SK-N-SH (cell line): Measurements from ENCODE around the gene PLEKHM3. TPM values are rescaled to one million over a fixed set of nuclear protein-coding genes. Genes with fewer than 3 reads are reported as not detected.

Experiments
- CTCF ChIA-PET: fragments of 300-600, 350-600 bp; formaldehyde crosslinking; extraction: SDS; loops from one replicate; lab custom pipeline; 2021; lab: Yijun Ruan, JAX
- POLR2A ChIA-PET: fragments of 350-600 bp; sonication (Branson Sonifier 250); formaldehyde crosslinking; extraction: SDS; loops from one replicate; lab custom pipeline; 2020; ENCODE audit warnings: antibody characterized with exemption, inconsistent platforms; lab: Yijun Ruan, JAX
- DNase-seq: peaks from one replicate; pipeline ENCODE4 v3.0.0; 2012
- H2AFZ ChIP-seq: fragments of 200-600 bp; sonication (generic); 2 replicates; pipeline ENCODE4 v1.8.1; 2016; ENCODE audit warnings: antibody characterized with exemption, mild to moderate bottlenecking, low read depth
- H3F3A ChIP-seq: fragments of 200-600 bp; sonication (generic); replicated peaks from 2 replicates; pipeline ENCODE3; 2016; ENCODE audit warnings: antibody characterized with exemption, mild to moderate bottlenecking; ENCODE audit not compliant: insufficient read depth
- H3K27ac ChIP-seq, 2 experiments: fragments of 200-500 bp in 1 of 2; fragments of 200-600 bp in 1 of 2; sonication (Bioruptor generic) in 1 of 2; sonication (generic), shearing (Covaris generic) in 1 of 2; 2 replicates each; pipeline versions ENCODE4 v1.5.1 to v1.6.1; 2014 to 2016; ENCODE audit warnings: low read depth in 2 of 2, inconsistent platforms in 1 of 2, low read length in 1 of 2, mild to moderate bottlenecking in 1 of 2, mixed read lengths in 1 of 2
- H3K27me3 ChIP-seq: fragments of 200-600 bp; sonication (generic), shearing (Covaris generic); 2 replicates; pipeline ENCODE4 v1.6.1; 2016; ENCODE audit warnings: mixed run types; ENCODE audit not compliant: insufficient read depth
- H3K36me3 ChIP-seq, 2 experiments: fragments of 200-500 bp in 1 of 2; fragments of 200-600 bp in 1 of 2; sonication (Bioruptor generic) in 1 of 2; sonication (generic) in 1 of 2; replicated peaks in 1 of 2; 2 replicates each; pipeline versions ENCODE3 to v1.5.1; 2014 to 2016; ENCODE audit warnings: low read length in 1 of 2, mild to moderate bottlenecking in 1 of 2; ENCODE audit not compliant: insufficient read depth in 2 of 2, control insufficient read depth in 1 of 2
- H3K4me1 ChIP-seq, 2 experiments: fragments of 200-500 bp in 1 of 2; fragments of 200-600 bp in 1 of 2; sonication (Bioruptor generic) in 1 of 2; sonication (generic), shearing (Covaris generic) in 1 of 2; 2 replicates each; pipeline versions ENCODE4 v1.5.1 to v1.6.1; 2014 to 2016; ENCODE audit warnings: low read depth in 1 of 2, low read length in 1 of 2, mixed run types in 1 of 2; ENCODE audit not compliant: insufficient read depth in 2 of 2, control insufficient read depth in 1 of 2
- H3K4me2 ChIP-seq: fragments of 200-600 bp; sonication (generic), shearing (Covaris generic); 2 replicates; pipeline ENCODE4 v1.6.1; 2017; ENCODE audit warnings: mixed run types
- H3K4me3 ChIP-seq, 2 experiments: fragments of 200-500 bp in 1 of 2; fragments of 200-600 bp in 1 of 2; sonication (Bioruptor generic) in 1 of 2; sonication (generic), shearing (Covaris generic) in 1 of 2; 2 replicates each; pipeline versions ENCODE4 v1.5.1 to v1.8.1; 2014 to 2016; ENCODE audit warnings: low read depth in 2 of 2, inconsistent platforms in 1 of 2, low read length in 1 of 2, mild to moderate bottlenecking in 1 of 2, mixed read lengths in 1 of 2, moderate library complexity in 1 of 2
- H3K79me2 ChIP-seq: fragments of 200-600 bp; sonication (generic); 2 replicates; pipeline ENCODE4 v1.8.1; 2017; ENCODE audit warnings: mild to moderate bottlenecking; ENCODE audit not compliant: insufficient read depth
- H3K9ac ChIP-seq: fragments of 200-600 bp; sonication (generic); 2 replicates; pipeline ENCODE4 v1.6.1; 2017; ENCODE audit warnings: mixed run types
- H3K9me2 ChIP-seq: fragments of 200-600 bp; sonication (generic); 2 replicates; pipeline ENCODE4 v1.6.1; 2017; ENCODE audit warnings: mixed run types
- H3K9me3 ChIP-seq: fragments of 200-600 bp; sonication (generic); 2 replicates; pipeline ENCODE4 v1.6.1; 2017; ENCODE audit warnings: mixed run types, mild to moderate bottlenecking, moderate library complexity
- H4K20me1 ChIP-seq: fragments of 200-600 bp; sonication (generic); 2 replicates; pipeline ENCODE4 v1.6.1; 2017; ENCODE audit warnings: mild to moderate bottlenecking, mixed run types; ENCODE audit not compliant: insufficient read depth
- CHD2 ChIP-seq: fragments of 150-350 bp; IDR thresholded peaks from 2 replicates; pipeline ENCODE4 v1.6.1; 2018; ENCODE audit warnings: low read length; ENCODE audit not compliant: partially characterized antibody
- ELF1 ChIP-seq: IDR thresholded peaks from 2 replicates; pipeline ENCODE4 v1.4.0; 2012
- EZH2phosphoT487 ChIP-seq: fragments of 200-600 bp; sonication (generic); IDR thresholded peaks from 2 replicates; pipeline ENCODE4 v1.6.1; 2017; ENCODE audit warnings: low read depth, mixed run types, mild to moderate bottlenecking, antibody characterized with exemption, moderate library complexity, borderline replicate concordance
- FOSL2 ChIP-seq: IDR thresholded peaks from 2 replicates; pipeline ENCODE4 v1.4.0; 2012; ENCODE audit warnings: low read depth, mild to moderate bottlenecking, moderate library complexity, borderline replicate concordance
- GATA2 ChIP-seq: sonication (generic); formaldehyde crosslinking; IDR thresholded peaks from 2 replicates; pipeline ENCODE4 v1.5.0; 2020; ENCODE audit warnings: mild to moderate bottlenecking, missing genetic modification reagents
- JUND ChIP-seq: IDR thresholded peaks from 2 replicates; pipeline ENCODE4 v1.4.0; 2012
- MEF2A ChIP-seq: IDR thresholded peaks from 2 replicates; pipeline ENCODE4 v1.4.0; 2012; ENCODE audit warnings: low read depth, borderline replicate concordance
- MXI1 ChIP-seq: IDR thresholded peaks from 2 replicates; pipeline ENCODE4 v1.6.1; 2012; ENCODE audit warnings: mild to moderate bottlenecking, low read depth, low read length, improper control_type of control experiment
- NFIC ChIP-seq: IDR thresholded peaks from 2 replicates; pipeline ENCODE4 v1.4.0; 2012; ENCODE audit warnings: borderline replicate concordance
- POLR2AphosphoS5 ChIP-seq: IDR thresholded peaks from 2 replicates; pipeline ENCODE4 v1.6.1; 2012; ENCODE audit warnings: low read depth, low read length
- RCOR1 ChIP-seq: fragments of 150-350 bp; IDR thresholded peaks from 2 replicates; pipeline ENCODE4 v1.6.1; 2017; ENCODE audit warnings: antibody characterized with exemption, low read length
- RXRA ChIP-seq: IDR thresholded peaks from 2 replicates; pipeline ENCODE4 v1.4.0; 2012; ENCODE audit warnings: low read depth, mild to moderate bottlenecking, borderline replicate concordance
- SIN3A ChIP-seq: IDR thresholded peaks from 2 replicates; pipeline ENCODE4 v1.6.1; 2012; ENCODE audit warnings: low read depth, mild to moderate bottlenecking, low read length, moderate library complexity, borderline replicate concordance
- TAF1 ChIP-seq: IDR thresholded peaks from 2 replicates; pipeline ENCODE4 v1.6.1; 2012; ENCODE audit warnings: low read depth, mild to moderate bottlenecking, low read length, moderate library complexity, borderline replicate concordance
- TCF12 ChIP-seq: IDR thresholded peaks from 2 replicates; pipeline ENCODE4 v1.4.0; 2012
- WGBS: methylation state at CpG from one replicate; pipeline ENCODE4 v1.1.6; 2017; ENCODE audit warnings: low lambda C conversion rate; 5-methylcytosine and 5-hydroxymethylcytosine counted together
- polyA plus RNA-seq, 3 experiments: library from polyadenylated mRNA; depleted of rRNA; stranded (reverse); fragments of >200 nt; gene quantifications; 2 replicates each; pipeline ENCODE4 v1.2.3, GENCODE V29; 2012
- TF ChIP-seq, protein P1 (sequence below): IDR thresholded peaks from 2 replicates; pipeline ENCODE4 v1.4.0; 2012; ENCODE audit warnings: low read depth
- TF ChIP-seq, protein P2 (sequence below): IDR thresholded peaks from 2 replicates; pipeline ENCODE4; 2012
- TF ChIP-seq, protein P3 (sequence below): IDR thresholded peaks from 2 replicates; pipeline ENCODE4 v1.4.0; 2012; ENCODE audit warnings: low read depth, borderline replicate concordance
- TF ChIP-seq, protein P4 (sequence below): IDR thresholded peaks from 2 replicates; pipeline ENCODE4 v1.6.1; 2012; ENCODE audit warnings: mild to moderate bottlenecking, low read depth, low read length, moderate library complexity
- TF ChIP-seq, protein P5 (sequence below): IDR thresholded peaks from 2 replicates; pipeline ENCODE4 v1.4.0; 2012; ENCODE audit warnings: low read depth, borderline replicate concordance

Gene PLEKHM3
- polyA plus RNA-seq, 1 of the 3 experiments (the other 2 are of a cell fraction): 1.9 TPM

DNA sequence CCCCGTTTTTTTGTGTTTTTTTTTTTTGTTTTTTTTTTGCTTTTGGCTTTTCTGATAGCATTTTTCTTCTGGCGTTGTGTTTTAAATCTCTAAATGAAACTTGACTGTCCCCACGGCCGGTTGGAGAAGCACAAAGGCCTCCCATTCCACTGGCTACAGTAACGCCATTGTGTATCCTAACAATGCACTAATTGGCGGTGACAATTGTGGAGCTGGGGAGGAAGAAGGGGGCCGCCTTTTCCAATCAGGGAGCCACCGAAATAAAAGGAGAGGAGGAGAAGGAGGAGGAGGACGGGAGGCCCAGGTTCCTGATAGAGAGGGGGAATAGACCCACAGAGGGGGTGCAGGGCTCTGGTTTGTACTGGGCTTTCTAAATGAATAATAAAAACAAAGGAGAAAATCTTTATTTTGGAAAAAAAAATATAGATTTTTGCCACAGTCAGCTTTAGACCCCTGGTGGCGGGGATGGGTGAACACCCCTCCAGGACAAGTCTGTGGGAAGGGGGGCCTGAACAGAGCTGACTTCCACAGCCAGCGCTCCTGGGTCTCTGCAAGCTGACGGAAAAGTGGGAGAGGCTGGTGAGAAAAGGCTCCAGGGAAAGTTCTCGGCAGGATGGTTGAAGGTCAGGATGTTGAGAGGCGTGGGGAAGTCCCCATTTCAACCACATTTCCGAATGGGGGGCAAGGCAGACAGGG is 212.0 kb downstream of the PLEKHM3 start:
- no peak overlapping the region for H3K9ac ChIP-seq
- no peak overlapping the region for H2AFZ ChIP-seq
- ChIA-PET CTCF (interaction anchor here (0.7 to 1.6 kb wide), 2 partner anchors 9 to 227 kb away, joined by 3 to 4 read pairs; no protein-coding TSS in a partner anchor), POLR2A (no interaction called here)
- 87% methylated on average over 15 of the region's 15 CpGs for WGBS
- H3K4me3 ChIP-seq: no peak overlapping the region
- no peaks in the 10 kb centered on the region for H3K9me2 ChIP-seq
- no peaks in the 10 kb centered on the region for H3K79me2 ChIP-seq
- DNase-seq: no peak
- no peaks in the 10 kb centered on the region for H3K27me3 ChIP-seq
- H3K36me3 ChIP-seq: no peaks in the 10 kb centered on the region
- H3K27ac ChIP-seq: no peak overlapping the region
- H3K4me2 ChIP-seq: no peak overlapping the region
- H3K9me3 ChIP-seq: no peaks in the 10 kb centered on the region
- peaks cover 0 to 3% of the 10 kb centered on the region in 2 experiments; a peak in 1 of 4 replicates for H3K4me1 ChIP-seq
- no peaks in the 10 kb centered on the region for H3F3A ChIP-seq
- H4K20me1 ChIP-seq: no peaks in the 10 kb centered on the region
- TF ChIP-seq ELF1: no peak
- TF ChIP-seq EZH2phosphoT487: no peak
- TF ChIP-seq CHD2: no peak
- TF ChIP-seq POLR2AphosphoS5: no peak
- no peak for TF ChIP-seq MEF2A
- TF ChIP-seq, protein P1, sequence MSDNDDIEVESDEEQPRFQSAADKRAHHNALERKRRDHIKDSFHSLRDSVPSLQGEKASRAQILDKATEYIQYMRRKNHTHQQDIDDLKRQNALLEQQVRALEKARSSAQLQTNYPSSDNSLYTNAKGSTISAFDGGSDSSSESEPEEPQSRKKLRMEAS: no peak
- no peak for TF ChIP-seq NFIC
- no peak for TF ChIP-seq SIN3A
- TF ChIP-seq RCOR1: no peak
- no peak for TF ChIP-seq TAF1
- TF ChIP-seq FOSL2: no peak
- TF ChIP-seq, protein P2, sequence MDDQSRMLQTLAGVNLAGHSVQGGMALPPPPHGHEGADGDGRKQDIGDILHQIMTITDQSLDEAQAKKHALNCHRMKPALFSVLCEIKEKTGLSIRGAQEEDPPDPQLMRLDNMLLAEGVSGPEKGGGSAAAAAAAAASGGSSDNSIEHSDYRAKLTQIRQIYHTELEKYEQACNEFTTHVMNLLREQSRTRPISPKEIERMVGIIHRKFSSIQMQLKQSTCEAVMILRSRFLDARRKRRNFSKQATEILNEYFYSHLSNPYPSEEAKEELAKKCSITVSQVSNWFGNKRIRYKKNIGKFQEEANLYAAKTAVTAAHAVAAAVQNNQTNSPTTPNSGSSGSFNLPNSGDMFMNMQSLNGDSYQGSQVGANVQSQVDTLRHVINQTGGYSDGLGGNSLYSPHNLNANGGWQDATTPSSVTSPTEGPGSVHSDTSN: no peak
- TF ChIP-seq GATA2 (CRISPR knock-in tag): no peak
- TF ChIP-seq RXRA: no peak
- TF ChIP-seq TCF12: no peak
- no peak for TF ChIP-seq MXI1

DNA sequence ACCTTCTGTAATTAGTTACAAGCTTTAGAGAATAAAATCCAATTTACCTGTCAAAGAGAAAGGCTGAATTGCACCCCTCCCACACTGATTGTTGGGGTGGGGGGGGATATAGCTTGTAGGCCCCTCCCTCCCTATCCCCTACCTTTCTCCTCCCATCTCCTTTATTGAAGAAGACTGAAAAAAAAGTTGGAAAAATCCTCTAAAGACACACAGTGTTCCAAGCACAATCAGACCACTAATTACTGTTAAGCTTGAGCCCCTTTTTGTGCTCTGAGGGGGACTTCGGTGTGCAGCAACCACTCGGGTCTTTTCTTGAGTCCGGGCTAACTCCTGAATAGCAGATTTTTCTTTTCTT is 212.6 kb downstream of the PLEKHM3 start:
- H3K9me3 ChIP-seq: no peaks in the 10 kb centered on the region
- peaks cover 0 to 3% of the 10 kb centered on the region in 2 experiments; a peak in 1 of 4 replicates for H3K4me1 ChIP-seq
- no peaks in the 10 kb centered on the region for H3F3A ChIP-seq
- no peaks in the 10 kb centered on the region for H3K27me3 ChIP-seq
- H3K4me3 ChIP-seq: no peak overlapping the region
- no peak overlapping the region for H3K4me2 ChIP-seq
- H3K27ac ChIP-seq: no peak overlapping the region
- no peaks in the 10 kb centered on the region for H3K36me3 ChIP-seq
- no peak for DNase-seq
- H3K9ac ChIP-seq: no peak overlapping the region
- no peaks in the 10 kb centered on the region for H3K79me2 ChIP-seq
- no peaks in the 10 kb centered on the region for H3K9me2 ChIP-seq
- H2AFZ ChIP-seq: no peak overlapping the region
- H4K20me1 ChIP-seq: no peaks in the 10 kb centered on the region
- 96% methylated on average over 3 of the region's 3 CpGs for WGBS
- ChIA-PET CTCF (interaction anchor here (1.6 kb wide), 1 partner anchor 228 kb away, joined by 4 read pairs; no protein-coding TSS in a partner anchor), POLR2A (no interaction called here)
- TF ChIP-seq SIN3A (no peak), JUND (no peak), EZH2phosphoT487 (no peak)
- TF ChIP-seq, protein P3, sequence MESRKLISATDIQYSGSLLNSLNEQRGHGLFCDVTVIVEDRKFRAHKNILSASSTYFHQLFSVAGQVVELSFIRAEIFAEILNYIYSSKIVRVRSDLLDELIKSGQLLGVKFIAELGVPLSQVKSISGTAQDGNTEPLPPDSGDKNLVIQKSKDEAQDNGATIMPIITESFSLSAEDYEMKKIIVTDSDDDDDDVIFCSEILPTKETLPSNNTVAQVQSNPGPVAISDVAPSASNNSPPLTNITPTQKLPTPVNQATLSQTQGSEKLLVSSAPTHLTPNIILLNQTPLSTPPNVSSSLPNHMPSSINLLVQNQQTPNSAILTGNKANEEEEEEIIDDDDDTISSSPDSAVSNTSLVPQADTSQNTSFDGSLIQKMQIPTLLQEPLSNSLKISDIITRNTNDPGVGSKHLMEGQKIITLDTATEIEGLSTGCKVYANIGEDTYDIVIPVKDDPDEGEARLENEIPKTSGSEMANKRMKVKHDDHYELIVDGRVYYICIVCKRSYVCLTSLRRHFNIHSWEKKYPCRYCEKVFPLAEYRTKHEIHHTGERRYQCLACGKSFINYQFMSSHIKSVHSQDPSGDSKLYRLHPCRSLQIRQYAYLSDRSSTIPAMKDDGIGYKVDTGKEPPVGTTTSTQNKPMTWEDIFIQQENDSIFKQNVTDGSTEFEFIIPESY: no peak
- TF ChIP-seq, protein P4, sequence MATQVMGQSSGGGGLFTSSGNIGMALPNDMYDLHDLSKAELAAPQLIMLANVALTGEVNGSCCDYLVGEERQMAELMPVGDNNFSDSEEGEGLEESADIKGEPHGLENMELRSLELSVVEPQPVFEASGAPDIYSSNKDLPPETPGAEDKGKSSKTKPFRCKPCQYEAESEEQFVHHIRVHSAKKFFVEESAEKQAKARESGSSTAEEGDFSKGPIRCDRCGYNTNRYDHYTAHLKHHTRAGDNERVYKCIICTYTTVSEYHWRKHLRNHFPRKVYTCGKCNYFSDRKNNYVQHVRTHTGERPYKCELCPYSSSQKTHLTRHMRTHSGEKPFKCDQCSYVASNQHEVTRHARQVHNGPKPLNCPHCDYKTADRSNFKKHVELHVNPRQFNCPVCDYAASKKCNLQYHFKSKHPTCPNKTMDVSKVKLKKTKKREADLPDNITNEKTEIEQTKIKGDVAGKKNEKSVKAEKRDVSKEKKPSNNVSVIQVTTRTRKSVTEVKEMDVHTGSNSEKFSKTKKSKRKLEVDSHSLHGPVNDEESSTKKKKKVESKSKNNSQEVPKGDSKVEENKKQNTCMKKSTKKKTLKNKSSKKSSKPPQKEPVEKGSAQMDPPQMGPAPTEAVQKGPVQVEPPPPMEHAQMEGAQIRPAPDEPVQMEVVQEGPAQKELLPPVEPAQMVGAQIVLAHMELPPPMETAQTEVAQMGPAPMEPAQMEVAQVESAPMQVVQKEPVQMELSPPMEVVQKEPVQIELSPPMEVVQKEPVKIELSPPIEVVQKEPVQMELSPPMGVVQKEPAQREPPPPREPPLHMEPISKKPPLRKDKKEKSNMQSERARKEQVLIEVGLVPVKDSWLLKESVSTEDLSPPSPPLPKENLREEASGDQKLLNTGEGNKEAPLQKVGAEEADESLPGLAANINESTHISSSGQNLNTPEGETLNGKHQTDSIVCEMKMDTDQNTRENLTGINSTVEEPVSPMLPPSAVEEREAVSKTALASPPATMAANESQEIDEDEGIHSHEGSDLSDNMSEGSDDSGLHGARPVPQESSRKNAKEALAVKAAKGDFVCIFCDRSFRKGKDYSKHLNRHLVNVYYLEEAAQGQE: no peak
- TF ChIP-seq, protein P5, sequence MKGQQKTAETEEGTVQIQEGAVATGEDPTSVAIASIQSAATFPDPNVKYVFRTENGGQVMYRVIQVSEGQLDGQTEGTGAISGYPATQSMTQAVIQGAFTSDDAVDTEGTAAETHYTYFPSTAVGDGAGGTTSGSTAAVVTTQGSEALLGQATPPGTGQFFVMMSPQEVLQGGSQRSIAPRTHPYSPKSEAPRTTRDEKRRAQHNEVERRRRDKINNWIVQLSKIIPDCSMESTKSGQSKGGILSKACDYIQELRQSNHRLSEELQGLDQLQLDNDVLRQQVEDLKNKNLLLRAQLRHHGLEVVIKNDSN: no peak
- TF ChIP-seq, protein P2: no peak
